ENCODE data around the gene FLOT2.

FLOT2 gene

DNA sequence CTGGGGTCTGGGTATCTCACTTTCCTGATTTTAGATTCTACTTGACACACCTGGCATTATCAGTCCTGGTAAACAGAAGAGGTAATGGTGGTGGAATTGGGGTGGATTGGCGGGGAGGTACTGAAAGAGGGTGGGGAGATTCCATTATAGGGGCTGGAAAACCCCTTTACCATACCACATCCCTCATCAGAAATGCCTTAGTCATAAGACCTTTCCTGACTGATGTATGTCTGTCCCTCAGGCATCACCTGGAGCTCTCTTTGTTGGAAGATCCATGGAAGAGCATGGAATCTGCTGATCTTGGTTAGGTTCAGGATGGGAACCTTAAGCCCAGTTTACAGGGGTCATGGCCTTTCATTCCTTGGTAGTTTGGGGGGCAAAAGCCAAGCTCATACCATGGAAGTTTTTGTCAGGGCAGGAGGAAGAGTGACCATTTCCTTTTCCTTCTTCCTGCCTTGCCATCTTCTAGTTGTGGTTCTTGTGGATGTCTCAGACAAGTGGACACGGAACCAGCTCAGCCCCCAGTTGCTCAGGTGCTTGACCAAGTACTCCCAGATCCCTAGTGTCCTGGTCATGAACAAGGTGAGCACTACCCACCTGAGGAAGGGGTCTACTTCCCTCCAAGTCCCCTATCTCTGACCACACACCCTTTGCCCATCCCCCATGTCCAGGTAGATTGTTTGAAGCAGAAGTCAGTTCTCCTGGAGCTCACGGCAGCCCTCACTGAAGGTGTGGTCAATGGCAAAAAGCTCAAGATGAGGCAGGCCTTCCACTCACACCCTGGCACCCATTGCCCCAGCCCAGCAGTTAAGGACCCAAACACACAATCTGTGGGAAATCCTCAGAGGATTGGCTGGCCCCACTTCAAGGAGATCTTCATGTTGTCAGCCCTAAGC lies 39.4 kb downstream of the FLOT2 start:
- H3K9ac ChIP-seq (ENCODE audit: low read depth, low read length) = no peak overlapping the region
- no peaks in the 10 kb centered on the region for H3K27me3 ChIP-seq (ENCODE audit: insufficient read depth, low read length, poor library complexity)
- H3K79me2 ChIP-seq (ENCODE audit: insufficient read depth, low read length) = peaks cover 15% of the 10 kb centered on the region
- H3K4me2 ChIP-seq (ENCODE audit: insufficient read depth, low read length) = no peak overlapping the region
- peaks cover 21% of the 10 kb centered on the region for H3K4me1 ChIP-seq (ENCODE audit: insufficient read depth, low read length)
- no peak overlapping the region for H3K27ac ChIP-seq (ENCODE audit: low read length)
- H2AFZ ChIP-seq (ENCODE audit: low read depth, low read length) = no peak overlapping the region
- H3K36me3 ChIP-seq (ENCODE audit: insufficient read depth, low read length) = peaks cover 35% of the 10 kb centered on the region
- H3K9me3 ChIP-seq (ENCODE audit: insufficient read depth, low read length, severe bottlenecking) = no peaks in the 10 kb centered on the region
- no peaks in the 10 kb centered on the region for H4K20me1 ChIP-seq (ENCODE audit: insufficient read depth, low read length)
- DNase-seq (no peak), ATAC-seq (ENCODE audit: insufficient read depth, low read depth) (no peak)
- no peak for TF ChIP-seq EZH2 (IDR thresholded peaks at IDR 0.05; ENCODE audit: borderline replicate concordance, low read depth, low read length, severe bottlenecking)
- TF ChIP-seq, protein P1, sequence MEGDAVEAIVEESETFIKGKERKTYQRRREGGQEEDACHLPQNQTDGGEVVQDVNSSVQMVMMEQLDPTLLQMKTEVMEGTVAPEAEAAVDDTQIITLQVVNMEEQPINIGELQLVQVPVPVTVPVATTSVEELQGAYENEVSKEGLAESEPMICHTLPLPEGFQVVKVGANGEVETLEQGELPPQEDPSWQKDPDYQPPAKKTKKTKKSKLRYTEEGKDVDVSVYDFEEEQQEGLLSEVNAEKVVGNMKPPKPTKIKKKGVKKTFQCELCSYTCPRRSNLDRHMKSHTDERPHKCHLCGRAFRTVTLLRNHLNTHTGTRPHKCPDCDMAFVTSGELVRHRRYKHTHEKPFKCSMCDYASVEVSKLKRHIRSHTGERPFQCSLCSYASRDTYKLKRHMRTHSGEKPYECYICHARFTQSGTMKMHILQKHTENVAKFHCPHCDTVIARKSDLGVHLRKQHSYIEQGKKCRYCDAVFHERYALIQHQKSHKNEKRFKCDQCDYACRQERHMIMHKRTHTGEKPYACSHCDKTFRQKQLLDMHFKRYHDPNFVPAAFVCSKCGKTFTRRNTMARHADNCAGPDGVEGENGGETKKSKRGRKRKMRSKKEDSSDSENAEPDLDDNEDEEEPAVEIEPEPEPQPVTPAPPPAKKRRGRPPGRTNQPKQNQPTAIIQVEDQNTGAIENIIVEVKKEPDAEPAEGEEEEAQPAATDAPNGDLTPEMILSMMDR (IDR thresholded peaks at IDR 0.05; ENCODE audit: borderline replicate concordance, extremely low read depth, low read length, poor library complexity, severe bottlenecking) = no peak
- no peak overlapping the region for H3K4me3 ChIP-seq (ENCODE audit: low read depth in 1 of 2, low read length in 2 of 2)

DNA sequence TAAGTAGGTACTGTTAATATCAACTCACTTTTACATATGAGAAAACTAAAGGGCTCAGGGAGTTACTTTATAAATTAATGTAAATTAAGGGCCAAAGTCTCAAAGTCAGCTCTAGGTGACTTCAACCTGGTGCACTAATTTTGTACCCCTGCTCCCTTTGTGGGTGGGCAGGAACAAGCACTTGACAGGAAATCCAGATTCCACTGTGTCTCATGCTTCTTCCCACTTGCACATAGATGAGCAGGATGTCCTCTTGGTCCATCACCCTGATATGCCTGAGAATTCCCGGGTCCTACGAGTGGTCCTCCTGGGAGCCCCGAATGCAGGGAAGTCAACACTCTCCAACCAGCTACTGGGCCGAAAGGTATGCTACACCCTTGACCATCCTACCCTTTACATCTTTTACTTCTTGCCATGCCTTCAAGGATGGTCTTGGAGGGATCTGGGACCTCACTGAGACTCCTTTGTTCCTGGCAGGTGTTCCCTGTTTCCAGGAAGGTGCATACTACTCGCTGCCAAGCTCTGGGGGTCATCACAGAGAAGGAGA lies 41.4 kb downstream of the FLOT2 start:
- Histone ChIP-seq H3K4me3 (ENCODE audit: low read depth in 1 of 2, low read length in 2 of 2) (peak overlapping the region in 1 of 2 experiments; percentile 82; a peak in 1 of 4 replicates), H3K9ac (ENCODE audit: low read depth, low read length) (no peak overlapping the region; the same call in 1 of the 2 replicates), H3K27ac (ENCODE audit: low read length) (no peak overlapping the region)

DNA sequence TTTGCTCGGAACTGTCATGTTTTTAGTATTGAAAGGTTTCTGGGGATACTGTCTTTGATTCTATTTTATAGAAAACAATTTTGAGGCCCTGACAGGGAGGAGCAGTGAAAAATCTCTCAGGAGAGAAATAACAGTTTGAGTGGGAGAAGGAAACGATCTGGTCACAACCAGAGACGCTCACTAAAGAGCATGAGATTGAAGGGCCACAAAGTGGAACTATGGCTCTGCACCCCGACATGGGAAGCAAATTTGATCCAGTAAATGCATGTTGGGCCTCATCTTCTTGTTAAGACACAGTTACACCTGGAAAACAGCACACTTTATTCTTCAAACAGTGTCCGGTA lies 42.2 kb downstream of the FLOT2 start:
- peak overlapping the region; percentile 70 for H3K9ac ChIP-seq (ENCODE audit: low read depth, low read length)
- peaks cover 15% of the 10 kb centered on the region for H3K79me2 ChIP-seq (ENCODE audit: insufficient read depth, low read length)
- peak overlapping the region; percentile 92 for H2AFZ ChIP-seq (ENCODE audit: low read depth, low read length)
- H3K27ac ChIP-seq (ENCODE audit: low read length) = peak overlapping the region; percentile 74
- TF ChIP-seq EZH2 (IDR thresholded peaks at IDR 0.05; ENCODE audit: borderline replicate concordance, low read depth, low read length, severe bottlenecking) = no peak
- TF ChIP-seq, protein P1 (IDR thresholded peaks at IDR 0.05; ENCODE audit: borderline replicate concordance, extremely low read depth, low read length, poor library complexity, severe bottlenecking) = no peak
- H3K4me3 ChIP-seq (ENCODE audit: low read depth in 1 of 2, low read length in 2 of 2) = peak overlapping the region; percentile 78 to 82
- H3K4me1 ChIP-seq (ENCODE audit: insufficient read depth, low read length) = peaks cover 21% of the 10 kb centered on the region
- no peak for ATAC-seq (ENCODE audit: insufficient read depth, low read depth)
- H3K9me3 ChIP-seq (ENCODE audit: insufficient read depth, low read length, severe bottlenecking) = no peaks in the 10 kb centered on the region
- H4K20me1 ChIP-seq (ENCODE audit: insufficient read depth, low read length) = no peaks in the 10 kb centered on the region
- no peaks in the 10 kb centered on the region for H3K27me3 ChIP-seq (ENCODE audit: insufficient read depth, low read length, poor library complexity)
- no peak for DNase-seq
- peaks cover 26% of the 10 kb centered on the region for H3K36me3 ChIP-seq (ENCODE audit: insufficient read depth, low read length)
- H3K4me2 ChIP-seq (ENCODE audit: insufficient read depth, low read length) = peak overlapping the region; percentile 78

More for the DNA sequence above, 41.4 kb downstream of the FLOT2 start:
- ATAC-seq (ENCODE audit: insufficient read depth, low read depth) (no peak), DNase-seq (no peak)
- Histone ChIP-seq H3K79me2 (ENCODE audit: insufficient read depth, low read length) (peaks cover 15% of the 10 kb centered on the region), H3K4me1 (ENCODE audit: insufficient read depth, low read length) (peaks cover 21% of the 10 kb centered on the region), H2AFZ (ENCODE audit: low read depth, low read length) (no peak overlapping the region), H3K9me3 (ENCODE audit: insufficient read depth, low read length, severe bottlenecking) (no peaks in the 10 kb centered on the region), H4K20me1 (ENCODE audit: insufficient read depth, low read length) (no peaks in the 10 kb centered on the region), H3K4me2 (ENCODE audit: insufficient read depth, low read length) (peak overlapping the region; percentile 78), H3K27me3 (ENCODE audit: insufficient read depth, low read length, poor library complexity) (no peaks in the 10 kb centered on the region), H3K36me3 (ENCODE audit: insufficient read depth, low read length) (peaks cover 31% of the 10 kb centered on the region)
- TF ChIP-seq, protein P1 (IDR thresholded peaks at IDR 0.05; ENCODE audit: borderline replicate concordance, extremely low read depth, low read length, poor library complexity, severe bottlenecking) = no peak
- no peak for TF ChIP-seq EZH2 (IDR thresholded peaks at IDR 0.05; ENCODE audit: borderline replicate concordance, low read depth, low read length, severe bottlenecking)
